ENCODE data around the gene ELOA2.

DNA sequence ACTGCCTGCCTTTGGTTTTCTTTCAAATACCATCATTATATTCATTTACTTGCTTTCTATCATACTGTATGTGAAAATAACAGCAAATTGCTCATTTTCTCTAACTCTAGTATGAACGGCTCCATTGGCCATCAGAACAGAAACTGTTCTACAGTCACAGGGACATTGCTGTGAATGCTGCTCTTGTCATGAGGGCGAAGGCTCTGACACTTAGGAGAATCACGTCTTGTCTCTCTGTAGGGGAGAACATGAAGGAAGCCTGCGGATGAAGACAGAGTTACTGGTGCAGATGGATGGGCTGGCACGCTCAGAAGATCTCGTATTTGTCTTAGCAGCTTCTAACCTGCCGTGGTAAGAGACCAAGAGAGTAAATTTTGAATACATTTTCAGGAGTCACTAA lies 41.7 kb upstream of the ELOA2 start:
- TF ChIP-seq, protein P1, sequence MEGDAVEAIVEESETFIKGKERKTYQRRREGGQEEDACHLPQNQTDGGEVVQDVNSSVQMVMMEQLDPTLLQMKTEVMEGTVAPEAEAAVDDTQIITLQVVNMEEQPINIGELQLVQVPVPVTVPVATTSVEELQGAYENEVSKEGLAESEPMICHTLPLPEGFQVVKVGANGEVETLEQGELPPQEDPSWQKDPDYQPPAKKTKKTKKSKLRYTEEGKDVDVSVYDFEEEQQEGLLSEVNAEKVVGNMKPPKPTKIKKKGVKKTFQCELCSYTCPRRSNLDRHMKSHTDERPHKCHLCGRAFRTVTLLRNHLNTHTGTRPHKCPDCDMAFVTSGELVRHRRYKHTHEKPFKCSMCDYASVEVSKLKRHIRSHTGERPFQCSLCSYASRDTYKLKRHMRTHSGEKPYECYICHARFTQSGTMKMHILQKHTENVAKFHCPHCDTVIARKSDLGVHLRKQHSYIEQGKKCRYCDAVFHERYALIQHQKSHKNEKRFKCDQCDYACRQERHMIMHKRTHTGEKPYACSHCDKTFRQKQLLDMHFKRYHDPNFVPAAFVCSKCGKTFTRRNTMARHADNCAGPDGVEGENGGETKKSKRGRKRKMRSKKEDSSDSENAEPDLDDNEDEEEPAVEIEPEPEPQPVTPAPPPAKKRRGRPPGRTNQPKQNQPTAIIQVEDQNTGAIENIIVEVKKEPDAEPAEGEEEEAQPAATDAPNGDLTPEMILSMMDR (IDR thresholded peaks at IDR 0.05) = no peak
- TF ChIP-seq EP300 (IDR thresholded peaks at IDR 0.05) (no peak), POLR2A (IDR thresholded peaks at IDR 0.05) (no peak), POLR2AphosphoS5 (IDR thresholded peaks at IDR 0.05) (no peak)
